ENCODE results near the gene HOXC6. TPM values are rescaled to one million over a fixed set of nuclear protein-coding genes. Genes with fewer than 3 reads are reported as not detected.

Gene HOXC6
- total and polyA plus RNA-seq, 10 of the 15 experiments (the other 5 are each of a cell fraction or from before 2014, with no cell fraction given) = 0.02 to 0.55 (median 0.45) TPM; not detected in 4

DNA sequence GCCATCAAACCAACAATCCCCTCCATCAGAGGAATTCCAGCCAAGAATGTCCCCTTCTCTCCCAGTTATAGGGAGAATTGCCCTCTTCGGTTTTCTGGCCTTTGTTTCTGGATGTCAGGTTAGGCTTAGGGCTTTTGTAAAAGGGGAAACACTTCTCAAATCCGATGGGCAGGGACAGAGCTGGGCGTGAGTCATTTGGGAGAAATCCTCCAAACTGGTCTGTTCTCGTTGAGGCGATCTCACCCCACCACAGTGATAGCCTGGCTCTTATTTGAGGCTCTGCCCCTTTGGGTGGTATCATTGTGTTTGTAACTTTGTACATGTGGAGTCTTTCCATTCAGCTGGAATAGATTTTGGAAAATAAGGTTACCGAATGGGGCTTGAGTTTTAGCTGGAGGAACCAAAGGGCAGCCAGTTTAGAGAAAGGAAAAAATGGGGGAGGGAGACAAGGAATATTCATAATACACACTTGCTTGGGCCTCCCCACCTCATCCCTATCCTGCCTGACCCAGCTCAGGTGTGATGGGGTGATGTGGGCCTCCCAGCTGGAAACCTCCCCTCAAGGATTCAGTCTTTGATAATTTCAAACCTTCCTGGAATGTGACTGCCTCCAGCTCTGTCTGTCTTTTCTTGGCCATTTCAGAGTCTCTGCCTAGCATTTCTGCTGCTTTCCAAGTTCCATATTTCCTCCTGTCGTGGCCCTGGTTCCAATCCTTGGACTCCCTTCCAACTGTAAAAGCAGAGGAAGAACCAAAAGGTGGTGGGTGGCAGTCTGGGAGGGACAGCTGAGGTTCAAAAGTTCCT is 32.9 kb downstream of the HOXC6 start:
- H2AFZ ChIP-seq (ENCODE audit: control insufficient read depth, low read depth, low read length) = no peak overlapping the region
- in situ Hi-C loops (cut with MboI) (no loop called here), intact Hi-C loops (cut with micrococcal nuclease; ENCODE audit: unreplicated experiment) (no loop called here)
- no peaks in the 10 kb centered on the region for H3K36me3 ChIP-seq (ENCODE audit: control insufficient read depth in 2 of 2, insufficient read depth in 2 of 2, low read length in 1 of 2)
- ChIA-PET SMC1A (ENCODE audit: uncharacterized antibody, unreplicated experiment) (no interaction called here), POLR2A (no interaction called here), RAD21 (ENCODE audit: unreplicated experiment) (interaction anchor here (1.1 kb wide), 1 partner anchor 131 kb away, joined by 4 read pairs; no protein-coding TSS in a partner anchor), CTCF (interaction anchor here (0.5 to 1.0 kb wide), 4 partner anchors 11 to 332 kb away, joined by 3 read pairs; partner anchors contain the start of gene HOXC5)
- no peak for DNase-seq (ENCODE audit: low read depth, low spot score)
- 43% methylated on average over 7 of the region's 7 CpGs for WGBS (ENCODE audit: insufficient coverage, insufficient replicate concordance, low lambda C conversion rate, missing lambda C conversion rate)
- no peaks in the 10 kb centered on the region for H4K20me1 ChIP-seq (ENCODE audit: control insufficient read depth, insufficient read depth)
- no peaks in the 10 kb centered on the region for H3K79me2 ChIP-seq (ENCODE audit: control insufficient read depth, insufficient read depth, low read length)
- FAIRE-seq = no peak
- H3K4me2 ChIP-seq (ENCODE audit: control insufficient read depth, insufficient read depth) = no peak overlapping the region
- H3K27ac ChIP-seq (ENCODE audit: control insufficient read depth, insufficient read depth) = no peak overlapping the region
- no peaks in the 10 kb centered on the region for H3K4me1 ChIP-seq (ENCODE audit: control insufficient read depth, insufficient read depth, low read length)
- no peak overlapping the region for H3K9ac ChIP-seq (ENCODE audit: control insufficient read depth, insufficient read depth, low read length)
- TF ChIP-seq ATF7 (IDR thresholded peaks at IDR 0.05; ENCODE audit: low read depth) (no peak), NFYB (IDR thresholded peaks at IDR 0.05; ENCODE audit: insufficient read depth, low read depth, low read length) (no peak), SREBF2 (IDR thresholded peaks at IDR 0.05; ENCODE audit: low read length) (no peak), MYC (IDR thresholded peaks at IDR 0.05; ENCODE audit: insufficient read depth, insufficient read length, insufficient replicate concordance, low read length, severe bottlenecking) (no peak), HDGF (IDR thresholded peaks at IDR 0.05) (no peak), RFX5 (IDR thresholded peaks at IDR 0.05; ENCODE audit: low read depth, low read length) (no peak), KAT2A (conservative IDR thresholded peaks at IDR 0.05; ENCODE audit: control insufficient read depth, low read depth, low read length) (no peak), CUX1 (IDR thresholded peaks at IDR 0.05; ENCODE audit: insufficient replicate concordance, low read depth, low read length) (no peak), GABPA (IDR thresholded peaks at IDR 0.05; ENCODE audit: low read depth) (no peak)
- TF ChIP-seq, protein P1, sequence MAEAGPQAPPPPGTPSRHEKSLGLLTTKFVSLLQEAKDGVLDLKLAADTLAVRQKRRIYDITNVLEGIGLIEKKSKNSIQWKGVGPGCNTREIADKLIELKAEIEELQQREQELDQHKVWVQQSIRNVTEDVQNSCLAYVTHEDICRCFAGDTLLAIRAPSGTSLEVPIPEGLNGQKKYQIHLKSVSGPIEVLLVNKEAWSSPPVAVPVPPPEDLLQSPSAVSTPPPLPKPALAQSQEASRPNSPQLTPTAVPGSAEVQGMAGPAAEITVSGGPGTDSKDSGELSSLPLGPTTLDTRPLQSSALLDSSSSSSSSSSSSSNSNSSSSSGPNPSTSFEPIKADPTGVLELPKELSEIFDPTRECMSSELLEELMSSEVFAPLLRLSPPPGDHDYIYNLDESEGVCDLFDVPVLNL (IDR thresholded peaks at IDR 0.05; ENCODE audit: low read depth, low read length) = no peak
- BruUV-seq (replicated peaks) = no TSS peak
- no peaks in the 10 kb centered on the region for H3K9me3 ChIP-seq (replicated peaks; ENCODE audit: control insufficient read depth, insufficient read depth, low read length)
- ATAC-seq = no peak
- 0 out of 4 replicates have a peak, but pooled peaks cover 0 to 3% of the 10 kb centered on the region in 2 experiments for H3K27me3 ChIP-seq (replicated peaks in 1 of 2; ENCODE audit: control insufficient read depth in 2 of 2, insufficient read depth in 2 of 2, low read length in 1 of 2)
- H3K4me3 ChIP-seq = no peak overlapping the region

All from GM12878 (cell line).